Gastrocnemius medialis (tissue), 4 donors: ENCODE measurements around the gene PAPPA2. TPM values are rescaled to one million over a fixed set of nuclear protein-coding genes. Genes with fewer than 3 reads are reported as not detected.

Experiments used
- ATAC-seq, 2 donors: fragments of 150-250 bp; one replicate each; pipeline ENCODE4 v1.9.1; 2016
- DNase-seq, 2 donors: peaks; one replicate each; pipeline ENCODE4 v3.0.0-alpha.2; 2019
- H3K27ac ChIP-seq, 4 donors: fragments of 200-600 bp; sonication (generic); 1 replicate in 1 of 4; 2 replicates in 3 of 4; pipeline ENCODE4 v1.5.1; 2016 to 2018; ENCODE audit warnings: mild to moderate bottlenecking in 2 of 4, moderate library complexity in 1 of 4
- H3K27me3 ChIP-seq, 3 donors: fragments of 200-600 bp; sonication (generic) in 2 of 3; 1 replicate in 1 of 3; 2 replicates in 2 of 3; pipeline versions ENCODE4 v1.5.1 to v1.6.0; 2016 to 2019; ENCODE audit warnings: mild to moderate bottlenecking in 1 of 3, moderate library complexity in 1 of 3
- H3K36me3 ChIP-seq, 2 donors: fragments of 200-600 bp; sonication (generic) in 1 of 2; one replicate each; pipeline ENCODE4 v1.5.1; 2017 to 2018
- H3K4me1 ChIP-seq, 2 donors: fragments of 200-600 bp; sonication (generic) in 1 of 2; one replicate each; pipeline ENCODE4 v1.5.1; 2016 to 2017; ENCODE audit warnings: mild to moderate bottlenecking in 2 of 2
- H3K4me3 ChIP-seq, 4 donors: fragments of 200-600 bp; sonication (generic) in 3 of 4; 1 replicate in 1 of 4; 2 replicates in 3 of 4; pipeline ENCODE4 v1.5.1; 2016 to 2019; ENCODE audit warnings: mild to moderate bottlenecking in 2 of 4
- H3K9me3 ChIP-seq, 3 donors: fragments of 200-600 bp; sonication (generic) in 2 of 3; 1 replicate in 1 of 3; 2 replicates in 2 of 3; pipeline ENCODE4 v1.5.1; 2016 to 2019
- POLR2A ChIP-seq, 2 donors: fragments of 450-650 bp; IDR thresholded peaks; one replicate each; pipeline ENCODE4 v1.6.1; 2017; ENCODE audit warnings: antibody characterized with exemption in 2 of 2, mild to moderate bottlenecking in 2 of 2, moderate library complexity in 2 of 2
- in situ Hi-C, 4 donors: fragments of 200-750 bp; cut with MboI; loops; one replicate each; pipeline versions ENCODE4 v1.15.0 to v1.8.0; 2017; ENCODE audit warnings: low sequenced_read_pairs in 4 of 4
- intact Hi-C: fragments of 100-400 bp; cut with DNase I; formaldehyde crosslinking; loops from one replicate; pipeline ENCODE4 v1.15.1; 2023; ENCODE audit warnings: low total_unique reads
- total RNA-seq, 4 donors: library from RNA; depleted of rRNA; stranded (reverse); fragments of >200 nt; gene quantifications; one replicate each; pipeline versions ENCODE4 v1.1.0 to v1.2.3, GENCODE V29; 2016
- TF ChIP-seq, protein P1 (sequence below), 5 experiments: fragments of 450-650 bp in 3 of 5; fragments of 200-600 bp in 2 of 5; sonication (generic) in 2 of 5; IDR thresholded peaks in 4 of 5; conservative IDR thresholded peaks in 1 of 5; 1 replicate in 4 of 5; 2 replicates in 1 of 5; pipeline ENCODE4 v1.5.1; 2016 to 2019; ENCODE audit warnings: antibody characterized with exemption in 5 of 5, mild to moderate bottlenecking in 3 of 5, moderate library complexity in 3 of 5

The PAPPA2 gene
- total RNA-seq, 4 donors from 2014 or later: 0.11 TPM; not detected in 3

GRCh38 chr1:176536588-176536987, 73.6 kb downstream of the PAPPA2 start:
- no peak for ATAC-seq
- Histone ChIP-seq H3K27me3 (no peaks in the 10 kb centered on the region), H3K36me3 (no peaks in the 10 kb centered on the region), H3K4me1 (no peaks in the 10 kb centered on the region), H3K4me3 (no peak overlapping the region), H3K9me3 (no peaks in the 10 kb centered on the region), H3K27ac (no peak overlapping the region)
- in situ Hi-C loops: no loop called here
- intact Hi-C loops: no loop called here
- no peak for DNase-seq
- TF ChIP-seq, protein P1, sequence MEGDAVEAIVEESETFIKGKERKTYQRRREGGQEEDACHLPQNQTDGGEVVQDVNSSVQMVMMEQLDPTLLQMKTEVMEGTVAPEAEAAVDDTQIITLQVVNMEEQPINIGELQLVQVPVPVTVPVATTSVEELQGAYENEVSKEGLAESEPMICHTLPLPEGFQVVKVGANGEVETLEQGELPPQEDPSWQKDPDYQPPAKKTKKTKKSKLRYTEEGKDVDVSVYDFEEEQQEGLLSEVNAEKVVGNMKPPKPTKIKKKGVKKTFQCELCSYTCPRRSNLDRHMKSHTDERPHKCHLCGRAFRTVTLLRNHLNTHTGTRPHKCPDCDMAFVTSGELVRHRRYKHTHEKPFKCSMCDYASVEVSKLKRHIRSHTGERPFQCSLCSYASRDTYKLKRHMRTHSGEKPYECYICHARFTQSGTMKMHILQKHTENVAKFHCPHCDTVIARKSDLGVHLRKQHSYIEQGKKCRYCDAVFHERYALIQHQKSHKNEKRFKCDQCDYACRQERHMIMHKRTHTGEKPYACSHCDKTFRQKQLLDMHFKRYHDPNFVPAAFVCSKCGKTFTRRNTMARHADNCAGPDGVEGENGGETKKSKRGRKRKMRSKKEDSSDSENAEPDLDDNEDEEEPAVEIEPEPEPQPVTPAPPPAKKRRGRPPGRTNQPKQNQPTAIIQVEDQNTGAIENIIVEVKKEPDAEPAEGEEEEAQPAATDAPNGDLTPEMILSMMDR (IDR thresholded peaks at IDR 0.05 in 4 of 5, conservative IDR thresholded peaks at IDR 0.05 in 1 of 5): no peak
- TF ChIP-seq POLR2A (IDR thresholded peaks at IDR 0.05): no peak

DNA sequence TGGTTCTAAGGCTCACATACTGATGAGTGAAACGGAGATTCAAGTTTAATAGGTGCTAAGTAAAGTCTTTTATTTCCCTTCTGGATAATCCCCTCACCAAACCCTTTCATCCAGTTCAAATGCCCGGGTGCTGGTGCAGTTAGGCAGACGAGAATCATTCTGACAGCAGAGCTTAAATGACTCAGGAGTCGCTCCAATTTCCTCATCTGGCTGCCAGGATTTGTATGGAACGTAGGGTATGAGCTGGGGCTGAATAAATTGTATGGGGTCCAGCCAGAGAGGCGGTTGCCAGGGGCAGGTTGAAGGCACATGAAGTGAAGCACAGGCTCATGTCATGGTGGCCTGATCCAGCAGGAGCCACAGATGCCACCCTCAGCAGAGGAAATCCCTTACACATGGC, 76.0 kb downstream of the PAPPA2 start:
- intact Hi-C loops (no loop called here), in situ Hi-C loops (no loop called here)
- H3K27ac ChIP-seq: no peak overlapping the region
- no peak overlapping the region for H3K4me3 ChIP-seq
- no peaks in the 10 kb centered on the region for H3K4me1 ChIP-seq
- peaks cover 0 to 3% (median 0%) of the 10 kb centered on the region in 3 donors for H3K27me3 ChIP-seq
- H3K36me3 ChIP-seq: no peaks in the 10 kb centered on the region
- no peaks in the 10 kb centered on the region for H3K9me3 ChIP-seq
- DNase-seq (no peak), ATAC-seq (no peak)
- TF ChIP-seq, protein P1 (IDR thresholded peaks at IDR 0.05 in 4 of 5, conservative IDR thresholded peaks at IDR 0.05 in 1 of 5): no peak
- no peak for TF ChIP-seq POLR2A (IDR thresholded peaks at IDR 0.05)

DNA sequence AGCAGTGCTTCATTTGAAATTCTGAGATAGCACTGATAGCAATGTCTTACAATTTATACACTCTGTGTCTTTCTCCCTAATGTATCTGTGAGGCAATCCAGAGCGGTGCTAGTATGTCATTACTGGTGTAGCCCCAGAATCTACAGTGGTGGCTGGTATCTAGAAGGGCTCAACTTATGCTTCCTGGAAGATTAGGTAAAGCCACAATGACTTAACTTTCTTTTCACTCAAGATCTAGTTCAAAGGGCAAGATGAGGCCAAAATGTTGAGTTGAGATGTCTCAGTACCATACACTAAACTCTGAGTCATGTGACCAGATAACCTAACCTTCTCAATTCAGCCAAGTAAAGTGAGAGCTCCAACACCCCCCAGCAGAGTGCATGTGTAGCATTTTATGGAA, 77.5 kb downstream of the PAPPA2 start:
- H3K4me1 ChIP-seq: no peaks in the 10 kb centered on the region
- ATAC-seq (no peak), DNase-seq (no peak)
- in situ Hi-C loops (no loop called here), intact Hi-C loops (no loop called here)
- H3K27ac ChIP-seq: no peak overlapping the region
- H3K36me3 ChIP-seq: no peaks in the 10 kb centered on the region
- H3K9me3 ChIP-seq: no peaks in the 10 kb centered on the region
- no peak overlapping the region for H3K4me3 ChIP-seq
- H3K27me3 ChIP-seq: peaks cover 0 to 3% (median 0%) of the 10 kb centered on the region in 3 donors
- no peak for TF ChIP-seq POLR2A (IDR thresholded peaks at IDR 0.05)
- TF ChIP-seq, protein P1 (IDR thresholded peaks at IDR 0.05 in 4 of 5, conservative IDR thresholded peaks at IDR 0.05 in 1 of 5): no peak

GRCh38 chr1:176541663-176542062, 78.7 kb downstream of the PAPPA2 start:
- DNase-seq (no peak), ATAC-seq (no peak)
- H3K9me3 ChIP-seq: no peaks in the 10 kb centered on the region
- H3K36me3 ChIP-seq: no peaks in the 10 kb centered on the region
- intact Hi-C loops (no loop called here), in situ Hi-C loops (no loop called here)
- no peak overlapping the region for H3K27ac ChIP-seq
- TF ChIP-seq, protein P1 (IDR thresholded peaks at IDR 0.05 in 4 of 5, conservative IDR thresholded peaks at IDR 0.05 in 1 of 5): no peak
- no peak for TF ChIP-seq POLR2A (IDR thresholded peaks at IDR 0.05)
- no peaks in the 10 kb centered on the region for H3K4me1 ChIP-seq
- peaks cover 0 to 6% (median 0%) of the 10 kb centered on the region in 3 donors for H3K27me3 ChIP-seq
- H3K4me3 ChIP-seq: no peak overlapping the region

GRCh38 chr1:176542352-176542751, 79.4 kb downstream of the PAPPA2 start:
- Histone ChIP-seq H3K4me1 (no peaks in the 10 kb centered on the region), H3K36me3 (no peaks in the 10 kb centered on the region), H3K4me3 (no peak overlapping the region), H3K27me3 (peaks cover 0 to 6% (median 0%) of the 10 kb centered on the region in 3 donors), H3K9me3 (no peaks in the 10 kb centered on the region), H3K27ac (no peak overlapping the region)
- DNase-seq (no peak), ATAC-seq (no peak)
- intact Hi-C loops: no loop called here
- no peak for TF ChIP-seq POLR2A (IDR thresholded peaks at IDR 0.05)
- TF ChIP-seq, protein P1 (IDR thresholded peaks at IDR 0.05 in 4 of 5, conservative IDR thresholded peaks at IDR 0.05 in 1 of 5): no peak
- in situ Hi-C loops: no loop called here
